Measurements from ENCODE around the gene INSR. TPM values are rescaled to one million over a fixed set of nuclear protein-coding genes. Genes with fewer than 3 reads are reported as not detected.
A peak's percentile ranks its signal among the peaks of the same experiment; 100 is the strongest.

The INSR gene
- total RNA-seq, 1 donor from 2014 or later = 27.3 TPM

DNA sequence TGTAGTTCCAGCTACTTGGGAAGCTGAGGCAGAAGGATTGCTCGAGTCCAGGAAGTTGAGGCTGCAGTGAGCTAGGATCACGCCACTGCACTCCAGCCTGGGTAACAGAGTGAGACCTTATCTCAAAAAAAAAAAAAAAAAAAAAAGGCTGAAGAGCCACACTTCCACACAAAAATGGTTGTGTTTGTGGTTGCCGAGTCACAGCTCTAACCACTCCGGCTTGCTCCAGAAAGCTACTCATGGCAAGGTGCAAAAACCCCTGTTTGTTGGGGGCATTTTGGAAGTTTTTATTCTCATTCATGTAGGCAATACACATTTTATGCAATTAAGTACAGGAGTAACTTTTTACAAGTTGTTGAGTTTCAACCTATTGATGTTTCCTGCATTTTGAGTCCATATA is 93.5 kb downstream of the INSR start:
- Mint-ChIP-seq H3K27me3 (ENCODE audit: unreplicated experiment) (no peaks in the 10 kb centered on the region), H3K4me1 (ENCODE audit: unreplicated experiment) (peaks cover 16% of the 10 kb centered on the region), H3K9me3 (ENCODE audit: unreplicated experiment) (no peaks in the 10 kb centered on the region), H3K27ac (ENCODE audit: unreplicated experiment) (no peak overlapping the region), H3K4me3 (ENCODE audit: unreplicated experiment) (no peak overlapping the region), H3K36me3 (ENCODE audit: unreplicated experiment) (peaks cover 2% of the 10 kb centered on the region)
- DNase-seq (ENCODE audit: extremely low spot score, unreplicated experiment) = no peak
- TF ChIP-seq, protein P1, sequence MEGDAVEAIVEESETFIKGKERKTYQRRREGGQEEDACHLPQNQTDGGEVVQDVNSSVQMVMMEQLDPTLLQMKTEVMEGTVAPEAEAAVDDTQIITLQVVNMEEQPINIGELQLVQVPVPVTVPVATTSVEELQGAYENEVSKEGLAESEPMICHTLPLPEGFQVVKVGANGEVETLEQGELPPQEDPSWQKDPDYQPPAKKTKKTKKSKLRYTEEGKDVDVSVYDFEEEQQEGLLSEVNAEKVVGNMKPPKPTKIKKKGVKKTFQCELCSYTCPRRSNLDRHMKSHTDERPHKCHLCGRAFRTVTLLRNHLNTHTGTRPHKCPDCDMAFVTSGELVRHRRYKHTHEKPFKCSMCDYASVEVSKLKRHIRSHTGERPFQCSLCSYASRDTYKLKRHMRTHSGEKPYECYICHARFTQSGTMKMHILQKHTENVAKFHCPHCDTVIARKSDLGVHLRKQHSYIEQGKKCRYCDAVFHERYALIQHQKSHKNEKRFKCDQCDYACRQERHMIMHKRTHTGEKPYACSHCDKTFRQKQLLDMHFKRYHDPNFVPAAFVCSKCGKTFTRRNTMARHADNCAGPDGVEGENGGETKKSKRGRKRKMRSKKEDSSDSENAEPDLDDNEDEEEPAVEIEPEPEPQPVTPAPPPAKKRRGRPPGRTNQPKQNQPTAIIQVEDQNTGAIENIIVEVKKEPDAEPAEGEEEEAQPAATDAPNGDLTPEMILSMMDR (IDR thresholded peaks at IDR 0.05) = no peak

DNA sequence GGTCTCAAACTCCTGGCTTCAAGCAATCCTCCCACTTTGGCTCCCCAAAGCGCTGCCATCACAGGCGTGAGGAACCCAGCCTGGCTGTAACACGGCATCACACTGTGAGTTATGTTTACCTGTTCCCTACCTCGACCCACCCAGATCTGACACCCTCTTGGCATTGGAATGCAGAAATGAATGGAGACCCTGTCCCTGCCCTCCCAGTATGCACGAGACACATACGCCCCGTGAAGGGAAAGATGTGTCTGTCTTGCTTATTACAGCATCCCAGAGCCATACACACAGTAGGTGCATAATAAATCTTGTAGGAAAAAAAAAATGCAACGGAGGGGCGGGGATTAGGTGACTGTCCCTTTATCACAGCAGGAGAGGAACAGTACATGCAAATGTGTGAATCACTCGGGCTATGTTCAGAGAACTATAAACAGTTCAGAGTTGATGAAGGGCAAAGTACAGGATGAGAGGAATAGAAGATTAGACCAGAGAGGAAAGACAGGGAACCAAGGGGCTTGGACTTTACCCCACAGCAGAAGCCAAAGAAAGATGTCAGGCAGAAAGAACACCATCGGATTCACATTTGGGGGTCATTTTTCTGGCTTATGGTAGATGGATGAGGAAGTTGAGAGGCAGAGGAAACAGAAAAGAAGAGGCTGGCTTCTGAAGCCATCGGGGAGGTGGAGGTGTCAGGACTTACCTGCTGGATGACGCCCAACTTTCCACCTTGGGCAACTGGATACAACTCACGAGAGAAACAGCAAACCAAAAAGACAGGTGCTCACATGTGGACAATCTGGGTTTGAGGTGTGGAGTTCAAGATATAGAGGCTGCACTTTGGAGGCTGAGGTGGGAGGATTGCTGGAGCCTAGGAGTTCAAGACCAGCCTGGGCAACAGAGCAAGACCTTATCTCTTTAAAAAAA is 94.3 kb downstream of the INSR start:
- Mint-ChIP-seq H3K4me3 (ENCODE audit: unreplicated experiment) (no peak overlapping the region), H3K36me3 (ENCODE audit: unreplicated experiment) (peaks cover 2% of the 10 kb centered on the region), H3K4me1 (ENCODE audit: unreplicated experiment) (peaks cover 16% of the 10 kb centered on the region), H3K9me3 (ENCODE audit: unreplicated experiment) (no peaks in the 10 kb centered on the region), H3K27me3 (ENCODE audit: unreplicated experiment) (no peaks in the 10 kb centered on the region), H3K27ac (ENCODE audit: unreplicated experiment) (no peak overlapping the region)
- DNase-seq (ENCODE audit: extremely low spot score, unreplicated experiment) = no peak
- TF ChIP-seq, protein P1 (IDR thresholded peaks at IDR 0.05) = no peak

DNA sequence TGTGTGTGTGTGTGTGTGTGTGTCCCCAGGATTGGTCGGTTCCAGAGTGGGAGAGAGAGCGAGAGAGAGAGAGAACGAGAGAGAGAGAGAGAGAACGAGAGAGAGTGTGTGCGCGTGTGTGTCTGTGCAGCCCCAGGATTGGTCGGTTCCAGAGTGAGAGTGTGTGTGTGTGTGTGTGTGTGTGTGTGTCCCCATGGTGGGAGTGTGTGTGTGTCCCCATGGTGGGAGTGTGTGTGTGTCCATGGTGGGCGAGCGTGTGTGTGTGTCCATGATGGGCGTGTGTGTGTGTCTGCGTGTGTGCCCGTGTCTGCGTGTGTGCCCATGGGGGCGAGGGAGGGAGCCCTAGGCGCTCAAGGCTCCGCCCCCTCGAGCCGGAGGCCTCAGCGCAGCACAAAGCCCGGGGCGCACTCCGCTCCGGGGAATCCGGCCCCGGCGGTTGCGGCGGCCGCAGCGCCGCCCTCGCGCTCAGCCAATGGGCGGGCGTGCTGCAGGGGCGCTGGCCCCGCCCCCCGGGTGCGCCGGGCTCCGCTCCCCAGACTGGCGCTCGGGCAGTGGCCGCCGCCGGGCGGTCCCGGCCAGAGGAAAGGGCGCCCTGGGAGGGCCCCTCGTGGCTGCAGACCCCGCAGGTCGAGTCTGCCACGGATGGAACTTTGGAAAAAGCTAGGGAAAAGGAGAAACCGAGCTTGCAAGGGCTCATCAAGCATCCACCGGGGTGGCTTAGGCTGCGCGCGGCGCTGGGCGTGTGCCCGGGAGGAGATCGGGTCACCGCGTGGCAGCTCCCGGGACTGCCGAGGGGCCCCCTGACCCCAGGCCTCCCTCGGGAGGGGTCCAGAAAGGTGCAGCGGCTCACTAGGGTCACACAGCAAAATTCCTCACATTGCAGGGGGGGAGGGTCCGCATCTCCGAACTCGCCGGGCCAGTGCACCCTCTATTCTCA is 96.2 kb downstream of the INSR start:
- no peaks in the 10 kb centered on the region for H3K9me3 Mint-ChIP-seq (ENCODE audit: unreplicated experiment)
- TF ChIP-seq, protein P1 (IDR thresholded peaks at IDR 0.05) = no peak
- peaks cover 16% of the 10 kb centered on the region for H3K4me1 Mint-ChIP-seq (ENCODE audit: unreplicated experiment)
- peak; percentile 96 for DNase-seq (ENCODE audit: extremely low spot score, unreplicated experiment)
- H3K27ac Mint-ChIP-seq (ENCODE audit: unreplicated experiment) = peak overlapping the region; percentile 85
- H3K4me3 Mint-ChIP-seq (ENCODE audit: unreplicated experiment) = peak overlapping the region; percentile 73
- H3K27me3 Mint-ChIP-seq (ENCODE audit: unreplicated experiment) = no peaks in the 10 kb centered on the region
- peaks cover 2% of the 10 kb centered on the region for H3K36me3 Mint-ChIP-seq (ENCODE audit: unreplicated experiment)

DNA sequence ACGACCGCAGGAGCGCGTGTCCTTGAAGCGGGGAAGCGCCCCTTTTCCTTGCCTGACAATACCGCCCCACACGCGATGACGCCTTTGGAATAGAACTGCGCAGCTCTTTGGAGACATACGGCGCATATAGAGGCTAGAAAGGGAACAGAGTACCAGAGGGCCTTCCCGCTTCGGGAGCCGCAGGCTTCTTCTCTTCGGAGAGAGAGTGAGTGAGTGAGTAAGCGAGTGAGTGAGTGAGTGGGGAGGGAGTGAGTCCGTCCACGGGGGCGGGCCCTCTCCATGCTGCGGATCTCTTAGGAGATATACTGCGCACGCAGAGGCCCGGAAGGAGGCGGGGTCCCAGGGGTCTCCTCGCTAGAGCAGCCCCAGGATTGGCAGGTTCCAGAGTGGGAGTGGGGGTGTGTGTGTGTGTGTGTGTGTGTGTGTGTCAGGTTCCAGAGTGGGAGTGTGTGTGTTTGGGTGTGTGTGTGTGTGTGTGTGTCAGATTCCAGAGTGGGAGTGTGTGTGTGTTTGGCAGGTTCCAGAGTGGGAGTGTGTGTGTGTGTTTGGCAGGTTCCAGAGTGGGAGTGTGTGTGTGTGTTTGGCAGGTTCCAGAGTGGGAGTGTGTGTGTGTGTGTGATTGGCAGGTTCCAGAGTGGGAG is 97.0 kb downstream of the INSR start:
- peak; percentile 95 for DNase-seq (ENCODE audit: extremely low spot score, unreplicated experiment)
- no peaks in the 10 kb centered on the region for H3K9me3 Mint-ChIP-seq (ENCODE audit: unreplicated experiment)
- peak overlapping the region; percentile 85 for H3K27ac Mint-ChIP-seq (ENCODE audit: unreplicated experiment)
- H3K36me3 Mint-ChIP-seq (ENCODE audit: unreplicated experiment) = peaks cover 2% of the 10 kb centered on the region
- peaks cover 3% of the 10 kb centered on the region for H3K27me3 Mint-ChIP-seq (ENCODE audit: unreplicated experiment)
- TF ChIP-seq, protein P1 (IDR thresholded peaks at IDR 0.05) = no peak
- H3K4me1 Mint-ChIP-seq (ENCODE audit: unreplicated experiment) = peaks cover 16% of the 10 kb centered on the region
- H3K4me3 Mint-ChIP-seq (ENCODE audit: unreplicated experiment) = peak overlapping the region; percentile 73

Data from osteocyte (in vitro differentiated cells).